HG03196 (cell line): Measurements from ENCODE around the gene RBCK1.

Source experiments
- ATAC-seq: cut with Tn5 transposase; IDR thresholded peaks from one replicate; pipeline ENCODE4 v1.9.1; 2021; ENCODE audit not compliant: unreplicated experiment

The RBCK1 gene

DNA sequence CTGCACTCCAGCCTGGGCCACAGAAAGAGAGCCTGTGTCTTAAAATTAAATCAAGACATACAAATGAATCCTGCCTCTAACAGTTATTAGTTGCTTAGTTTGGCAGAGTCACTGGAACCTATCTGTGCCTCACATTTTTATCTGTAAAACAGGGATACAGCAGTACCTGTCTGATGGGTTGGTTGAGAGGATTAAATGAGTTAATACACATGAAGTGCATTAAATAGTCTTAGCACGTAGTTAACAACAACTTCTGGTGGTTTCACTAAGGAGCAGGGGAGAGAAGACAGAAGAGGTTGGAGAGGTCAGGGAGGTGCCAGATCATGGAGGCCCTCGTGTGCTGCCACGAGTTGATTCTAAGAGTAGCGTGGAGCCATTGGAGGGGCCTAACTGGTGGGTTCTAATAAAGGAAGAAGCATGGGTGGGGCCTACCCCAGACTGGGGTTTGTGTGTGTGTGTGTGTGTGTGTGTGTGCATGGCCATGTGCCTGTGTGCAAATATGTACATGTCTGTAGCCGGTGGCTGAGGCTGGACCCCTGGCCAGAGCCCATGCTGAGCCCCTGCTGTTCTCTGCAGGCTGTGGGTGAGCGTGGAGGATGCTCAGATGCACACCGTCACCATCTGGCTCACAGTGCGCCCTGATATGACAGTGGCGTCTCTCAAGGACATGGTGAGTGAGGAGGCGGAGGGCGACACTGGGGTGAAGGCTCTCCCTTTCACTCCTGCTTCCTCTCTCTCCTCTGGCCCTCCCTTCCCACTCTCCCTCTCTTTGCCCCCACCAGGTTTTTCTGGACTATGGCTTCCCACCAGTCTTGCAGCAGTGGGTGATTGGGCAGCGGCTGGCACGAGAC, 9.1 kb downstream of the RBCK1 start:
- no peak for ATAC-seq

DNA sequence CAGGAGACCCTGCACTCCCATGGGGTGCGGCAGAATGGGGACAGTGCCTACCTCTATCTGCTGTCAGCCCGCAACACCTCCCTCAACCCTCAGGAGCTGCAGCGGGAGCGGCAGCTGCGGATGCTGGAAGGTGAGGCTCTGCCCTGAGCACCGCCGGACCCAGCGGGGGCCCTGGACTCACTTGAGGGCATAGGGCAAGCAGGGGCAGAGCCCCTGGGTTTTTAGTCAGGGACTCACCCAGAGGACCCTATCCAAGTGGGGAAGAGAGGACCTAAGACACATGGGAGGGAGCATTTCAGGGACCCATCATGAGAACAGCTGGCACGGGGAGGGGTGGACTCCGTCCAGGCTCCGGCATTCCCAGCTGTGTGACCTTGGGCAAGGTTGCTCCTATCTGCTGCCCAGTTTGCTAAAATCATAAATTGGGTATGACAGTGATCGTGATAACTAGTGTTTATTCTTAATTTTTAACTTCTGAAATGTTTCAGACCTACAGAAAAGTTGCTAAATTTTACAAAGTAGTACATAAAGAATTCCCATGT, 9.8 kb downstream of the RBCK1 start:
- ATAC-seq: no peak

DNA sequence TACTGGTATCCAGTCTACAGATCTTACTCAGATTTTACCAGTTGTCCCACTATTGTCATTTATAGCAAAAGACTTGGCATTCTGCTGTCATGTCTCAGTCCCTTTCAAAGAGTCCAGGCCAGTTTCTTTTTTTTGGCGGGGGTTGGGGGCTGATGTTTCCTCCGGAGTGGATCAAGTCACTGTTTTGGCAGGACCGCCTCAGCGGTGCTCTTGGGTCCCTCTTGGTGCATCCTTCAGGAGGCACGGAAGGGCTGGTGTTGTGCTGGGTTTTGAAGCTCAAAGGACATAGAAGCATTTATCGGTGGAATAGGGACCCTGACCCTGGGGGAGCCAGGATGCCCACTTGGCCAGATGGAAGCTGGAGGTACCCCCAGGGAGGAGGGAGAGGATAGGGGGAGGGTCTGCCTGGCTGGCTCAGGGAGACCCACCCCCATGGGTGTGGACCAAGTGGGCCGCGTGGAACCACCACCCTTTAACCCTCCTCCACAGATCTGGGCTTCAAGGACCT, 10.8 kb downstream of the RBCK1 start:
- ATAC-seq: no peak

DNA sequence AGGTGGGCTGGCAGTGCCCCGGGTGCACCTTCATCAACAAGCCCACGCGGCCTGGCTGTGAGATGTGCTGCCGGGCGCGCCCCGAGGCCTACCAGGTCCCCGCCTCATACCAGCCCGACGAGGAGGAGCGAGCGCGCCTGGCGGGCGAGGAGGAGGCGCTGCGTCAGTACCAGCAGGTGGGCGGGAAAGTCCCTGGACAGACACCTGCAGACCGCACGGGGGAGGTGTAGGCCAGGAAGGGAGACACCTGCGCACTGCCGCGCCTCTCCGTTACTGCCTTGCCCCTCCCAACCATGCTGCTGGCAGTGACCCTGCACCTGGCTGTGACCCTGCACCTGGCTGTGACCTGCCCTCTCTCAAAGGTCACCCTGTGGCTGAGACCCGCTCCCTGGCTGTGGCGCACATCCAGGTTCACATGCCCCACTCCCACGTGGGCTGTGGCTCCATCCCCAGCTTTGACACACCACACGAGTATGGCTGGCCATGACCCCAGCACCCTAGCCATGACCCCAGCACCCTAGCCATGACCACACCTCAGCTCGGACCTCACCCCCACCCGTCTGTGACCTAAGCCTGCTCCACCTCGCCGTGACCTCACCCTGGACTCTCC, 11.6 kb downstream of the RBCK1 start:
- ATAC-seq: no peak

DNA sequence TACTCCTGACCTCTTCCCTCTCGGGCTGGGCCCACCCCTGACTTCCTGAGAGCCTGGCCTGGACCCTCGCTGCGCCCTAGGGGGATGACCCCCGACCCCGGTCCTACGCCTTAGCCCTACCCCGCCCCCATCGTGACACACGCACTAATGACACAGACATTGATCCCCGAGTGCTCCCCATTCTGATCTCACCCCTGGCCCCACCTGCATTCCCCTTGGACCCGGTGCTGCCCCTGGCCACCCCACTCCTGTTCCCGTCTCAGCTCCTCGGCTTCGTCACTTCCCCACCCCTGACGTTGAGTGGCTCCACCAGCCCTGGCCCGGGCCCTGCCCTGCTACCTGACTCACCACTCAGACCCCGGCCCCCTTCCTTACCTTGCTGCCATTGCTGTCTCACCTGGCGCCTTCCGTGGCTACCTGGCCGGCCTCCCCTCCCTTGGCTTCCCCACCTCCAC, 12.1 kb downstream of the RBCK1 start:
- no peak for ATAC-seq

DNA sequence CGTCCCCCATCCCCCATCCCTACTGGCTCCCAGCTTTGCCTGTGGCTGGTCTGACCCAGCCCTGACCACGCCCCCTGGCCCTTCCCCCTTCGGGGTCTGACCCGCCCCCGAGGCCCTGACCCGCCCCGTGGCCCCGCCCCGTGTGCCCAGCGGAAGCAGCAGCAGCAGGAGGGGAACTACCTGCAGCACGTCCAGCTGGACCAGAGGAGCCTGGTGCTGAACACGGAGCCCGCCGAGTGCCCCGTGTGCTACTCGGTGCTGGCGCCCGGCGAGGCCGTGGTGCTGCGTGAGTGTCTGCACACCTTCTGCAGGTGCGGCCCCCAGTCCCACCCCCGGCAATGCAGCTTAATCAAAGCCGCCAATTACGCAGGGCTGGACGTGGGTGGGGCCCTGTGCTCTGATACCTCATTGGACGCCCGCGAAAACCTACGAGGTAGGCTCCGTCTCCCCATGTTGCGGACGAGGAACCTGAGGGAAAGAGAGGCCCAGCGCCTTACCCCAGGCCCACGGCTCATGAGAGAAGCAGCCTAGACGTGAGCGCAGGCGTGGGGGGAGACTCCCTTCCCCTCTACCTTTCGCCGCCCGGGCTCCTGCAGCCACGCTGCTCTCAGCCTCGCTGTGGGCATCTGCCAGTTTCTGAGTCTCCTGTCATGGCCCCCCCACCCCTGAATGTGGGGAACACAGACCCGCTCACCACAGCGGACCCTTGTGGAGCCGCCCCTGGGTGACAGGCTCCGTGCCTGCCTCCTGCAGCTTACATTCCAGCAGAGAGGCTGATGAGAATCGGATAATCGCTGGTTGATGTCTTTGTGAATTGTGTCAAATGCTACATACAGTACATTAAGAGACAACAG, 12.8 kb downstream of the RBCK1 start:
- ATAC-seq: no peak

DNA sequence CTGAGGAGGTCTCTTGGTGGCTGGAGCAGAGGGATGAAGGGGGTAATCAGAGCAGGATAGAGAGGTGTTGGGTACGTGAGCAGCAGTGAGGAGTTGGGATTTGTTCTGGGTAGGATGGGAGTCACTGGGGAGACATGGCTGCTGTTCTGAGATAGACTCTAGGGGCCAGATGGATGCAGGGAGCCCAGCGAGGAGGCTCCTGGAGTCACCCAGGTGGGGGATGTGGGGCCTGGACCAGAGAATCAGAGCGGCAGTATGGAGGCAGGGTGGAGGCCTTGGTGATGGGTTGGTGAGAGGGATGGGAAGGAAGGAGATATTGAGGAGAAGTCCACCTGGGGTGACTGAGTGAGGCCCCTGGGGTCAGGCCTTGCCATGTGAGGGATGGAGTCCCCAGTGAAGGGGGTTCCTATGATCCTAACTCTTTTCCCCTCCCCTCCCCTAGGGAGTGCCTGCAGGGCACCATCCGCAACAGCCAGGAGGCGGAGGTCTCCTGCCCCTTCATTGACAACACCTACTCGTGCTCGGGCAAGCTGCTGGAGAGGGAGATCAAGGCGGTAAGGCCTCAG, 13.7 kb downstream of the RBCK1 start:
- no peak for ATAC-seq

DNA sequence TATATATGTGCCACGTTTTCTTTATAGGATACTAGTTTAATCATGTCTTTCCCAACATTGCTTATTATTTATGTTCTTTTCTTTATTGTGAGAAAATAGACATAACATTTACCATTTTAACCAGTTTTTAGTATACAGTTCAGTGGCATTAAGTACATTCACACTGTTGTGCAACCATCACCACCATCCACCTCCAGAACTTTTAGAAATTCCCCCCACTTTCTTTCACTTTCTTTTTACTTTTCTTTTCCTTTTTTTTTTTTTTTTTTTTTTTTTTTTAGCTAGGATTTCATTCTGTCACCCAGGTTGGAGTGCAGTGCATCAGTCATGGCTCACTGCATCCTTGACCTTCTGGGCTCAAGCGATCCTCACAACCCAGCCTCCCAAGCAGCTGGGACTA, 18.5 kb downstream of the RBCK1 start:
- no peak for ATAC-seq

DNA sequence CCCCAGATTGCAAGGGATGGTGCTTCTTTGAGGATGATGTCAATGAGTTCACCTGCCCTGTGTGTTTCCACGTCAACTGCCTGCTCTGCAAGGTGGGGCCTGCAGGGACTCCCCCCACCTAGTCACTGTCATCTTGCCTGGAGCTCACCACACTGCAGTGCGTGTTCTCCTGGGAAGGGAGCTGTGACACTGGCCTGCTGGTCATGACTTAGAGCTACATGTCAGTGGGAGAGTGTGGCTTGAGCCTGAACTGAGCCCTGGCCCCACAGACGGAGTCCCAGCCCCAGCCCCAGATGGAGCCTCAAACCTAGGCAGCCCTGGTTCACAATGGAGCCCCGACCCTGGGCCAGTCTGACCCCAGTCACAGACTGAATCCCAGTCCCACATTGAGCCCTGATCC, 19.3 kb downstream of the RBCK1 start:
- no peak for ATAC-seq

DNA sequence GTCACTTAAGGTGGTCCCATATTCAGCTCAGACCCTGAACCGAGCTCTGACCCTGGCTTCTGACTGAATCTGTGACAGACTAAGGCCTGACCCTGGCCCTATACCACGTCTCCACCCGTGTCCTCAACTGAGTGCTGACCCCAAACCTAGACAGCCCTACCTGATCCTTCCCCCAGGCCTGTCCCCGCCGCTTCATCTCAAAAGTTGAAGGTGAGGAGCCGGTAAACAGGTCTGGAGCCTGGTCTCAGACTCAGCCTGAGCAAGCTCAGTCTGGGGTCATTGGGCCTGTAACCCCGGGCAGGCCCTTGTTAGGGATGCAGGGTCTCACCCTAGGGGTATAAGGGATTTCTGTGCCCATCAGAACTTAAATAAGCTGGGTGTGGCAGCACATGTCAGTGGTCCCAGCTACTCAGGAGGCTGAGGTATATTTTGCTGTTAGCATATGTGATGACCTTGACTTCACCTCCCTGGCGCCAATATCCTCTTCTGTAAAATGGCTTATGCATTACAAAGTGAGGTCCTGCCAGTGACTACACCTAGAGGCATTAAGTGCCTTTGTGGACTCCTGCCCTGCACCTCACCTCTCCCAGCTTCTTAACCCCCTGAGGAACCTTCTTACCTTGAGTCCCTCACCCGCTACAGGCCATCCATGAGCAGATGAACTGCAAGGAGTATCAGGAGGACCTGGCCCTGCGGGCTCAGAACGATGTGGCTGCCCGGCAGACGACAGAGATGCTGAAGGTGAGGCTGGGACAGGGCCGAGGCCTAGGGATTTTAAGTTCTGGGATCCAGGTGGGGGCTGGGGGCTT, 20.0 kb downstream of the RBCK1 start:
- no peak for ATAC-seq

DNA sequence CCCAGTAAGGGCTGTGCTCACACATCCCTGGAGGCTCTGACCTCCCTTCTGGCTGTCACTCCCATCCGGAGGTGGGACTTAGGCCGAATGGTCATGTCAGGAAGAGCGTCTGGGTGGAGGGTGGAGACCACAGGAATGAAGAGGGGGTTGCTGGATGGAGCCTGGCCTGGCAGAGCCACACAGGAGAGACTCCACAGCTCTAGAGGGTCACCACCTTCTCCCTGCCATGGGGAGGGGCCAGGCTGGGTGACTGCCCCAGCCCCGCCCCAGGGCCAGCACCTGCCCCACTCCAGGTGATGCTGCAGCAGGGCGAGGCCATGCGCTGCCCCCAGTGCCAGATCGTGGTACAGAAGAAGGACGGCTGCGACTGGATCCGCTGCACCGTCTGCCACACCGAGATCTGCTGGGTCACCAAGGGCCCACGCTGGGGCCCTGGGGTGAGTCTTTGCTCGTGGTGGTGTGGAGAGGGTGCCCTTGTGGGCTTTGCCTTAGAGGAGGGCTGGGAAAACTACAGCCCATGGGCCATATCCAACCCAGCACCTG, 20.6 kb downstream of the RBCK1 start:
- no peak for ATAC-seq

DNA sequence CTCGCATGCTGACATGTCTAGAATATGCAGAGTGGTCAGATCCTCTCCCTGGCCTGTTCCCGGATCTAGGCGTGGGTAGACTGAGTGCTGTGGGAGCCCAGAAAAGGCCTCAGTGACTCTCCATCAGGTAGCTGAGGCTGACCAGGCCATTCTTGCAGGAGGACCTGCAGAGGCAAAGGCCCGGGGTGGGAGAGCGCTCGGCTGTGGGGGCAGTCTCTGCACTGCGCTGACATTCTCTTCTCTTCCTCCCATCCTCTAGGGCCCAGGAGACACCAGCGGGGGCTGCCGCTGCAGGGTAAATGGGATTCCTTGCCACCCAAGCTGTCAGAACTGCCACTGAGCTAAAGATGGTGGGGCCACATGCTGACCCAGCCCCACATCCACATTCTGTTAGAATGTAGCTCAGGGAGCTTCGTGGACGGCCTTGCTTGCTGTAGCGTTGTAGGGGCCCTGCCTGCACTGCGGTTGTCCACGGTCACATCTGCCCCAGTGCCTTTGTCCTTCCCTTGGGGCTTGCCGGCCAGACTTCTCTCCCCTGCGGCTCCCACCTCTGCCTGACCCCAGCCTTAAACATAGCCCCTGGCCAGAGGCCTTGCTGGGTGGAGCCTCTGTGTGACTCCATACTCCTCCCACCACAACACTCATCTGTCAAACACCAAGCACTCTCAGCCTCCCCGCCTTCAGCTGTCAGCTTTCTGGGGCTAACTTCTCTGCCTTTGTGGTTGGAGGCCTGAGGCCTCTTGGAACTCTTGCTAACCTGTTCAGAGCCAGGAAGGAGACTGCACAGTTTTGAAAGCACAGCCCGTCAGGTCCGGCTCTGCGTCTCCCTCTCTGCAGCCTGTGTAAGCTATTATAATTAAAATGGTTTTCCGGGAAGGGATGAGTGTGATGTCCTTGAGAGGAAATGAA, 22.2 kb downstream of the RBCK1 start:
- no peak for ATAC-seq

DNA sequence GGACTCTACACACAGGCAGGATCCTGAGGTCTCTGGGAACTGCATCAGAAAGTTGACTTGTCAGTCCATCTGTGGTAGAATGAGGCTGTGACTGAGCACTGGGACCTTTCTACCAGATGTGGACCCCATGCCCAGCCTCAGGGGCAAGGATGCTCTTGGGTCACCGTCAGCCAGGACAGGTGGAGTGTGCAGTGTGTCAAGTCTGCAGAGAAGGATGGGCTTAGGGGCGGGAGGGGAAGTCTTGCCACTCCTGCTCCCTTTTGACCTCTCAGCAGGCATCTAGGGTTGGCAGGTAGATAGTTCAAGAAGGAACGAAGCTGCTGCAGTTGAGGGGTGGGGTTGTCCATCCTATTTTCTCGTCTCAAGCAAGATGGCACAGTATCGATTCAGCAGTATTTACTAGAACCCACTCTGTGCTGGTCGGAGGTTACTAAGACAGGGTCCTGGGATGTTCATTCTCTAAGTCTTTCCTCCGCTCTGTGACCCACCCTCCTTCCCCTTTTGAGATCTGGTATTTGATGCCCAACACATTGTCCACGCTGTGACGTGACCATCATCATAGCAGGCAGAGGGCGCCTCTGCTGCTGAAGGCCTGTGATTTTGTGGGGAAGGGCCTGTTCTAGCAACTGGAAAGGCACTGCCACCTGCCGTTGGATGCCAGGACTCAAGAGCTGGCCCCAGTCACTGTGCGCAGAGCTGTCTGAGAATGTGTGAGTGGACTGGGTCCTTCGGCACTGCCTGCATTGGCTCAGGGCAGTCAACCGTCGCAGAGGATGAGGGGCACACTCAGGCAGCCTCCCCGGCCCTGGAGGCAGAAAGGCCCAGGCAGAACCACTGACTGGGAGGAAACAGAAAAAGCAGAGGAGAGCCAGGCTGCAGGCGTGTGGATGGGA, 23.2 kb downstream of the RBCK1 start:
- ATAC-seq: no peak

DNA sequence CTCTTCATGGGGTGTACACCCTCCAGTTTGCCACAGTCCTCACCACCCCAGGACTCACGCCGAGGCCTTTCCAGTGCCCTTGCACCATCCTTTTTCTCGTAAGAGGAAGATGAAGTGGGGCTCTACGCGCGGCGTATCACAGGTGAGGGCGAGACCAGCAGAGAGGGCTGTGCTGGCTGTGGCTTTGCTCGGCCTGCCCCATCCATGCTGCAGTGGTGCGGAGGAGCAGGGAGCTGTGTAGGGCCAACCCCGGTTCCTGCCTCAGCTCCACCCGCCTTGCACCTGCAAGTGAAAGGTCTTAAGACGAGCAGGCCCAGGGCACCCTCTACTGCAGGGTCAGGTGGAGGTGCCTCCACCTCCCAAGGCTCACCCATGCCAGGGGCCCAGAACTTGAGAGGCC, 24.1 kb downstream of the RBCK1 start:
- ATAC-seq: no peak

DNA sequence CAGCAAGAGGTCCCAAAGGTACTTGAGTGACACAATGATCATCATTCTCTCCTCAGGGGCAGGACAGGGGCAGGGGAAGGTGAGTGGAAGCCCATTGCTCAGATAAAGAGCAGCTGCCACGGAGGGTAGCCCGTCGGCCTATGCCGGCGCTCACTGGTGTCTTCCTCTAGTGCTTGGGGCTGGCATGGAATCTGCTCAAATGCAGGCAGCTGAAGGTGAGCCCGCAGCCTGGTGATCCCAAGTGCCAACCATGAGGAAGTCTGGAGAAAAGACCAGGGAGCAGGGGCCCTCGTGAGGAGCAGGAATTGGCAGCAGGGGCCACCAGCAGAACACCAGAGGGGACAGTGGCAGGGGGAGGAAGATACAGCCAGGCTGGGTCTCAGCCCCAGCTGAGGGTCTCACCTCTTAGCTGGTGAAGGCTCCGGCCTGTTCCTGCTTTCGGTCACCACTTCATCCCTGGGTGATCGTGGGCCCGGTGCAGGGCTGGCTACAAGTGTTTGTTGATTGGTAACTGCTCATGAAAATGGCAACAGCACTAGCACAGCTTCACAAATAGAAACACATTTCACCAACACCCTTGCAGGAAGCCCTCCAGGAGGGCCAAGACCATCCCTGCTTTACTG, 24.7 kb downstream of the RBCK1 start:
- no peak for ATAC-seq

DNA sequence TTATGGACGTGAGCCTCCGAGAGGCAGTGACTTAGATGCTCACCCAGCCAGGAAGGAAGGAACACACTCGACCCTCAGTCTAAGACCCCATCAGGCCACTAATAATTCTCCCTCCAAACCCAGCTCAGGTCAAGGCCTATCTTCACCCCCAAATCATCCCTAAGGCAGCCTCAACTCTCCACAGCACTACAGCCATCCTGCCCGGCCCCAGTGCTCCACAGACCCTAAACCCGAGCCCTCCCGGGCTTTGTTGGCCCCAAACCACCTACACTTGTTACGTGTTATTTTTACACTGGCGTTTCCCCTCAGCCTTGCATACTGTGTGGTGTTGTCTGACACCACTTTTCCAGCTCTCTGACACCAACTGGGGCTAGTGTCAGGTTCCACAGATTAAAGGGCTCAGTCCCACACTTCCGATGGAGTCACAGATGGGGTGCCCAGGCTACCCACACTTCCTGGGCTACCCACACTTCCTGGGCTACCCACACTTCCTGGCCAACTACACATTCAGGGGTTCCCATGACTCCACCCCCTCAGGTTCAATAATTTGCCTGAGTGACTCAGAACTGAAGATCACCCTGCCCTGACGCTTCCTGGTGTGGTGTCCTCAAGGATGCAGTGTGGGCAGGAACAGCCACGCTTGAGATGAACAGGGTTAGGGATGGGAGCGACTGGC, 25.3 kb downstream of the RBCK1 start:
- ATAC-seq: peak; percentile 75

DNA sequence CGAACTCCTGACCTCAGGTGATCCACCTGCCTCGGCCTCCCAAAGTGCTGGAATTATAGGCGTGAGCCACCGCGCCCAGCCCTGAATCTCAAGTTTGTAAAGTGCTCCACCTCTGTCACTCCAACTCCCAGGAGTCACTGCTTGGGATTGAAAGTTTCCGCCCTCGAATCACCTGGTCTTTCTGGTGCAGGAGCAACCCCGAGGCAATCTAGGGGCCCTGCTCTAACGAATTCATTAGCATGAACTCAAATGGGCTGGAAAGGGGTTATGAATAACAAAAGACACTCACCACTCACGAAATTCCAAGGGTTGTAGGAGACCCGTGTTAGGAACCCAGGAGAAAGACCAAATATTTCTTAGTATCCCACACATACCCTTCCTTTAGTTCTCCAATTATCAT, 26.1 kb downstream of the RBCK1 start:
- no peak for ATAC-seq
